Measurements from ENCODE around the gene CCDC38. TPM values are rescaled to one million over a fixed set of nuclear protein-coding genes. Genes with fewer than 3 reads are reported as not detected.

Gene CCDC38
- total RNA-seq, 2 donors from 2014 or later = 0.10 TPM; not detected in 1

GRCh38 chr12:95830335-95831089 lies 111.9 kb downstream of the CCDC38 start:
- H3K27me3 Mint-ChIP-seq = peaks cover 17% of the 10 kb centered on the region
- H3K4me1 Mint-ChIP-seq = peaks cover 7% of the 10 kb centered on the region
- no peak for ATAC-seq
- no peak overlapping the region for H3K27ac Mint-ChIP-seq
- no peaks in the 10 kb centered on the region for H3K9me3 ChIP-seq (ENCODE audit: control insufficient read depth, low read length, poor library complexity, severe bottlenecking)
- H3K36me3 Mint-ChIP-seq (ENCODE audit: low read depth) = no peaks in the 10 kb centered on the region
- DNase-seq = no peak
- no peak overlapping the region for H3K4me3 Mint-ChIP-seq

- Mint-ChIP-seq H3K4me1 (peaks cover 7% of the 10 kb centered on the region), H3K4me3 (no peak overlapping the region), H3K27ac (no peak overlapping the region), H3K36me3 (ENCODE audit: low read depth) (no peaks in the 10 kb centered on the region), H3K27me3 (peaks cover 17% of the 10 kb centered on the region)
- DNase-seq = no peak
- no peak for ATAC-seq
- no peaks in the 10 kb centered on the region for H3K9me3 ChIP-seq (ENCODE audit: control insufficient read depth, low read length, poor library complexity, severe bottlenecking)
Measured at GRCh38 chr12:95829395-95829794, 113.0 kb downstream of the CCDC38 start.

- peaks cover 18% of the 10 kb centered on the region for H3K27me3 Mint-ChIP-seq
- H3K9me3 ChIP-seq (ENCODE audit: control insufficient read depth, low read length, poor library complexity, severe bottlenecking) = no peaks in the 10 kb centered on the region
- H3K4me1 Mint-ChIP-seq = no peaks in the 10 kb centered on the region
- DNase-seq (no peak), ATAC-seq (no peak)
- H3K36me3 Mint-ChIP-seq (ENCODE audit: low read depth) = no peaks in the 10 kb centered on the region
- no peak overlapping the region for H3K27ac Mint-ChIP-seq
- H3K4me3 Mint-ChIP-seq = no peak overlapping the region
Measured at GRCh38 chr12:95820096-95820703, 122.2 kb downstream of the CCDC38 start.

Other genes with a start within 250 kb of the CCDC38 start
- gene NTN4, start 151.8 kb downstream of the CCDC38 start, total RNA-seq = 1 to 10 TPM; 4.8 to 7.6 TPM
- gene SNRPF, start 83.7 kb downstream of the CCDC38 start, total RNA-seq = 10 to 100 TPM; 30.2 to 43.0 TPM
- 1 to 10 TPM in 1 of 2 donors, under 1 TPM in 1; 0.47 to 1.1 TPM for gene AMDHD1, start 717 bp upstream of the CCDC38 start, total RNA-seq
- 1 to 10 TPM in 1 of 2 donors, under 1 TPM in 1; 0.94 to 2.3 TPM for gene HAL, start 53.7 kb upstream of the CCDC38 start, total RNA-seq
- gene LTA4H, start 93.0 kb upstream of the CCDC38 start, total RNA-seq = 10 to 100 TPM; 44.5 to 60.5 TPM

Data from T-helper 17 cell (primary cell).